Mesothelial cell of epicardium (in vitro differentiated cells): ENCODE measurements around the gene PARD3B. TPM values are rescaled to one million over a fixed set of nuclear protein-coding genes. Genes with fewer than 3 reads are reported as not detected.
A peak's percentile ranks its signal among the peaks of the same experiment; 100 is the strongest.

Experiments used
- DNase-seq, 2 experiments: peaks; one replicate each; pipeline ENCODE4 v3.0.0; 2021; ENCODE audit warnings: low spot score in 2 of 2; ENCODE audit not compliant: unreplicated experiment in 2 of 2
- H3K27ac Mint-ChIP-seq: 2 replicates; pipeline ENCODE4 v1.8.0; 2021; ENCODE audit warnings: mixed read lengths
- H3K27me3 Mint-ChIP-seq: 2 replicates; pipeline ENCODE4 v1.8.0; 2021; ENCODE audit warnings: low read depth, mixed read lengths
- H3K36me3 Mint-ChIP-seq: 2 replicates; pipeline ENCODE4 v1.8.0; 2021; ENCODE audit warnings: mixed read lengths
- H3K4me1 Mint-ChIP-seq: 2 replicates; pipeline ENCODE4 v1.8.0; 2021; ENCODE audit warnings: mixed read lengths
- H3K4me3 Mint-ChIP-seq: 2 replicates; pipeline ENCODE4 v1.8.0; 2021; ENCODE audit warnings: mild to moderate bottlenecking, moderate library complexity, mixed read lengths
- H3K9me3 Mint-ChIP-seq: 2 replicates; pipeline ENCODE4 v1.8.0; 2021; ENCODE audit warnings: mixed read lengths
- CTCF ChIP-seq: fragments of 200-600 bp; sonication (generic); IDR thresholded peaks from one replicate; pipeline ENCODE4 v1.5.0; 2021; ENCODE audit warnings: antibody characterized with exemption; ENCODE audit not compliant: unreplicated experiment
- total RNA-seq: library from RNA; stranded (reverse); gene quantifications from 3 replicates; pipeline ENCODE4 v1.2.1, GENCODE V29; 2021

PARD3B gene
- total RNA-seq, 1 donor from 2014 or later, result 23.4 TPM

GRCh38 chr2:204725693-204726360 lies 180.6 kb downstream of the PARD3B start:
- H3K27ac Mint-ChIP-seq, result no peak overlapping the region
- H3K36me3 Mint-ChIP-seq, result no peaks in the 10 kb centered on the region
- H3K4me1 Mint-ChIP-seq, result peaks cover 23% of the 10 kb centered on the region
- no peak overlapping the region for H3K4me3 Mint-ChIP-seq
- no peak for DNase-seq
- TF ChIP-seq CTCF, result no peak
- H3K9me3 Mint-ChIP-seq, result no peaks in the 10 kb centered on the region
- H3K27me3 Mint-ChIP-seq, result no peaks in the 10 kb centered on the region

GRCh38 chr2:204726831-204727230 lies 181.6 kb downstream of the PARD3B start:
- H3K4me1 Mint-ChIP-seq, result peaks cover 33% of the 10 kb centered on the region
- H3K9me3 Mint-ChIP-seq, result no peaks in the 10 kb centered on the region
- no peak overlapping the region for H3K27ac Mint-ChIP-seq
- DNase-seq, result no peak
- no peaks in the 10 kb centered on the region for H3K36me3 Mint-ChIP-seq
- H3K27me3 Mint-ChIP-seq, result no peaks in the 10 kb centered on the region
- no peak for TF ChIP-seq CTCF
- no peak overlapping the region for H3K4me3 Mint-ChIP-seq

- no peak overlapping the region for H3K4me3 Mint-ChIP-seq
- H3K36me3 Mint-ChIP-seq, result no peaks in the 10 kb centered on the region
- no peaks in the 10 kb centered on the region for H3K27me3 Mint-ChIP-seq
- TF ChIP-seq CTCF, result no peak
- no peak for DNase-seq
- H3K4me1 Mint-ChIP-seq, result peaks cover 37% of the 10 kb centered on the region
- H3K9me3 Mint-ChIP-seq, result no peaks in the 10 kb centered on the region
- H3K27ac Mint-ChIP-seq, result no peak overlapping the region
These were observed 182.1 kb downstream of the PARD3B start for GRCh38 chr2:204727368-204727767.

- Mint-ChIP-seq H3K4me1 (peaks cover 39% of the 10 kb centered on the region), H3K9me3 (no peaks in the 10 kb centered on the region), H3K27me3 (no peaks in the 10 kb centered on the region), H3K36me3 (no peaks in the 10 kb centered on the region), H3K4me3 (no peak overlapping the region), H3K27ac (no peak overlapping the region)
- TF ChIP-seq CTCF, result no peak
- DNase-seq, result no peak
These were observed 185.3 kb downstream of the PARD3B start for GRCh38 chr2:204730603-204731002.

GRCh38 chr2:204732019-204732418 lies 186.7 kb downstream of the PARD3B start:
- TF ChIP-seq CTCF, result no peak
- Mint-ChIP-seq H3K36me3 (no peaks in the 10 kb centered on the region), H3K27me3 (no peaks in the 10 kb centered on the region), H3K27ac (peak overlapping the region; percentile 87), H3K9me3 (peaks cover 5% of the 10 kb centered on the region), H3K4me1 (peaks cover 33% of the 10 kb centered on the region), H3K4me3 (no peak overlapping the region)
- no peak for DNase-seq
